Measurements from ENCODE around the gene SAMM50. TPM values are rescaled to one million over a fixed set of nuclear protein-coding genes. Genes with fewer than 3 reads are reported as not detected.

Gene SAMM50
- 10 to 100 TPM; 17.8 to 34.7 (median 25.0) TPM for total RNA-seq

- no peaks in the 10 kb centered on the region for H3K36me3 ChIP-seq
- H3K4me3 ChIP-seq, result peak within 1 kb of the TSS; percentile 81 to 98 (median 90)
- no peaks in the 10 kb centered on the region for H3K27me3 ChIP-seq
- WGBS, 2 donors, result 0 to 1% methylated on average over 19 to 59 of the region's 74 CpGs
- DNase-seq, result peak; percentile 94 to 95
- H3K9me3 ChIP-seq, result no peaks in the 10 kb centered on the region
- H3K4me1 ChIP-seq, result peaks cover 27 to 38% (median 28%) of the 10 kb centered on the region in 4 donors
- TF ChIP-seq POLR2AphosphoS5 (IDR thresholded peaks at IDR 0.05) (peak; percentile 78 to 87), EP300 (IDR thresholded peaks at IDR 0.05) (no peak), POLR2A (IDR thresholded peaks at IDR 0.05) (peak in 2 of 4 donors; percentile 67 to 74)
- H3K27ac ChIP-seq, result peak within 1 kb of the TSS; percentile 81 to 91 (median 84)
- peak; percentile 96 to 99 for ATAC-seq (ENCODE audit: low FRiP score in 2 of 2)
Measured at GRCh38 chr22:43955040-43955882, at the start of gene SAMM50. TSS of gene SAMM50 (plus strand) at chr22:43955442. CDS start at chr22:43955578, 136 bp downstream.

DNA sequence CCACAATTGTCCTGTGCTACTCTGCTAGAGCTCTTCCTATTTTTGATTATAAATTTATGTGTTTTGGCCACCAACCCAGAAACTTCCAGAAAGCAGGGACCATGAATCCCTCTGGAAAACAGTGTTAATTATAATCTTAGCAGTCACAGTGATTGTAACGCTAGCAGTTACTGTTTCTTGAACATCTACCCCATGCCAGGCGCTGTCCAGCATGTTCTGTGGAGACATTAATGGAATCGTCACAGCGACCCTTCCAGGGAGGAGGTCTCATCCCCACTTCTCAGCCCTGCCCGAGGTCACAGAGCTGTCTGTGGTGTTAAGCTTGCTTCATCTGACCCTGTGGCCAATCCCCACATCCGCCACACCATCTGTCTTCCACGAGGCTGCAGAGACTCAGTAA is 49.6 kb upstream of the SAMM50 start:
- no peak for ATAC-seq (ENCODE audit: low FRiP score in 2 of 2)
- no peak overlapping the region for H3K4me3 ChIP-seq
- H3K36me3 ChIP-seq, result no peaks in the 10 kb centered on the region
- TF ChIP-seq, protein P1, sequence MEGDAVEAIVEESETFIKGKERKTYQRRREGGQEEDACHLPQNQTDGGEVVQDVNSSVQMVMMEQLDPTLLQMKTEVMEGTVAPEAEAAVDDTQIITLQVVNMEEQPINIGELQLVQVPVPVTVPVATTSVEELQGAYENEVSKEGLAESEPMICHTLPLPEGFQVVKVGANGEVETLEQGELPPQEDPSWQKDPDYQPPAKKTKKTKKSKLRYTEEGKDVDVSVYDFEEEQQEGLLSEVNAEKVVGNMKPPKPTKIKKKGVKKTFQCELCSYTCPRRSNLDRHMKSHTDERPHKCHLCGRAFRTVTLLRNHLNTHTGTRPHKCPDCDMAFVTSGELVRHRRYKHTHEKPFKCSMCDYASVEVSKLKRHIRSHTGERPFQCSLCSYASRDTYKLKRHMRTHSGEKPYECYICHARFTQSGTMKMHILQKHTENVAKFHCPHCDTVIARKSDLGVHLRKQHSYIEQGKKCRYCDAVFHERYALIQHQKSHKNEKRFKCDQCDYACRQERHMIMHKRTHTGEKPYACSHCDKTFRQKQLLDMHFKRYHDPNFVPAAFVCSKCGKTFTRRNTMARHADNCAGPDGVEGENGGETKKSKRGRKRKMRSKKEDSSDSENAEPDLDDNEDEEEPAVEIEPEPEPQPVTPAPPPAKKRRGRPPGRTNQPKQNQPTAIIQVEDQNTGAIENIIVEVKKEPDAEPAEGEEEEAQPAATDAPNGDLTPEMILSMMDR (IDR thresholded peaks at IDR 0.05), result no peak
- no peak for TF ChIP-seq POLR2AphosphoS5 (IDR thresholded peaks at IDR 0.05)
- TF ChIP-seq EP300 (IDR thresholded peaks at IDR 0.05), result no peak
- no peak for TF ChIP-seq POLR2A (IDR thresholded peaks at IDR 0.05)
- 43 to 55% methylated on average over 7 of the region's 7 CpGs for WGBS, 2 donors
- DNase-seq, result no peak
- no peaks in the 10 kb centered on the region for H3K4me1 ChIP-seq
- no peaks in the 10 kb centered on the region for H3K27me3 ChIP-seq
- no peak overlapping the region for H3K27ac ChIP-seq
- H3K9me3 ChIP-seq, result no peaks in the 10 kb centered on the region

DNA sequence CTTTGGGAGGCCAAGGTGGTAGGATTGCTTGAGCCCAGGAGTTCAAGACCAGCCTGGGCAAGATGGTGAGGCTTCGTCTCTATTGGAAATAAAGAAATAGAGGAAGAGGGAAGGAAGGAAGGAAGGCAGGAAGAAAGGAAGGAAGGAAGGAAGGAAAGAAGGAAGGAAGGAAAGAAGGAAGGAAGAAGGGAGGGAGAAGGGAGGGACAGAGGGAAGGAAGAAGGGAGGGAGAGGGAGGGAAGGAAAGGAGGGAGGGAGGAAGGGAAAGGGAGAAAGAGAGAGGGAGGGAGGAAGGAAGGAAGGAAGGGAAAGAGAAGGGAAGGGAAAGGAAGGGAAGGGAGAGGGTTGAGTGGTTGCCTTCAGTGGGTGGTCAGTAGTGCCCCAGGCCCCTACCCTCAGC is 45.5 kb upstream of the SAMM50 start:
- 61 to 84% methylated on average over 1 of the region's 1 CpG for WGBS, 2 donors
- no peak for ATAC-seq (ENCODE audit: low FRiP score in 2 of 2)
- Histone ChIP-seq H3K4me3 (no peak overlapping the region), H3K27ac (no peak overlapping the region), H3K36me3 (no peaks in the 10 kb centered on the region), H3K4me1 (no peaks in the 10 kb centered on the region), H3K9me3 (no peaks in the 10 kb centered on the region), H3K27me3 (no peaks in the 10 kb centered on the region)
- DNase-seq, result no peak
- TF ChIP-seq POLR2A (IDR thresholded peaks at IDR 0.05), result no peak
- TF ChIP-seq, protein P1 (IDR thresholded peaks at IDR 0.05), result no peak
- no peak for TF ChIP-seq EP300 (IDR thresholded peaks at IDR 0.05)
- no peak for TF ChIP-seq POLR2AphosphoS5 (IDR thresholded peaks at IDR 0.05)

GRCh38 chr22:43910178-43910695 is 45.0 kb upstream of the SAMM50 start:
- Histone ChIP-seq H3K27ac (no peak overlapping the region), H3K4me1 (no peaks in the 10 kb centered on the region), H3K27me3 (no peaks in the 10 kb centered on the region), H3K36me3 (no peaks in the 10 kb centered on the region), H3K4me3 (no peak overlapping the region), H3K9me3 (no peaks in the 10 kb centered on the region)
- DNase-seq, result no peak
- TF ChIP-seq EP300 (IDR thresholded peaks at IDR 0.05), result no peak
- 60 to 68% methylated on average over 6 of the region's 6 CpGs for WGBS, 2 donors
- no peak for ATAC-seq (ENCODE audit: low FRiP score in 2 of 2)

- no peak for DNase-seq
- ATAC-seq (ENCODE audit: low FRiP score in 2 of 2), result no peak
- WGBS, 2 donors, result 22% methylated on average over 4 of the region's 4 CpGs
- no peak for TF ChIP-seq POLR2A (IDR thresholded peaks at IDR 0.05)
- TF ChIP-seq, protein P1 (IDR thresholded peaks at IDR 0.05), result no peak
- no peak for TF ChIP-seq EP300 (IDR thresholded peaks at IDR 0.05)
- TF ChIP-seq POLR2AphosphoS5 (IDR thresholded peaks at IDR 0.05), result no peak
- no peaks in the 10 kb centered on the region for H3K36me3 ChIP-seq
- no peaks in the 10 kb centered on the region for H3K4me1 ChIP-seq
- H3K9me3 ChIP-seq, result no peaks in the 10 kb centered on the region
- no peak overlapping the region for H3K27ac ChIP-seq
- H3K4me3 ChIP-seq, result no peak overlapping the region
- no peaks in the 10 kb centered on the region for H3K27me3 ChIP-seq
Measured at GRCh38 chr22:43911351-43911750, 43.9 kb upstream of the SAMM50 start.
